COLO668 (cell line): Measurements from ENCODE around the gene ZNF559.

ENCODE experiments used
- DNase-seq: peaks from one replicate; lab custom pipeline; 2025; ENCODE audit not compliant: unreplicated experiment; lab: John Stamatoyannopoulos, UW

ZNF559 gene

GRCh38 chr19:9353011-9353410 lies 29.0 kb downstream of the ZNF559 start:
- no peak for DNase-seq

GRCh38 chr19:9354651-9355050 lies 30.7 kb downstream of the ZNF559 start:
- no peak for DNase-seq

GRCh38 chr19:9362905-9363304 lies 38.9 kb downstream of the ZNF559 start, which contains the start of gene ZNF177:
Gene ZNF177 (plus strand): TSS chr19:9363013. CDS start chr19:9378312, 15,299 bp downstream.
- DNase-seq: peak; percentile 50

- no peak for DNase-seq
These were observed 47.0 kb downstream of the ZNF559 start for GRCh38 chr19:9370738-9371619.

- DNase-seq: no peak
These were observed 57.4 kb downstream of the ZNF559 start for GRCh38 chr19:9381361-9381785.
